AG09309 (cell line): ENCODE data around the gene CLGN.

Experiments
- DNase-seq: peaks from one replicate; pipeline ENCODE4 v3.0.0-alpha.2; 2010; ENCODE audit warnings: low read depth
- H3K4me3 ChIP-seq: 2 replicates; pipeline ENCODE4 v1.5.1; 2011; ENCODE audit warnings: mild to moderate bottlenecking, low read depth, low read length, moderate library complexity; ENCODE audit not compliant: control insufficient read depth
- TF ChIP-seq, protein P1 (sequence below): IDR thresholded peaks from 2 replicates; pipeline ENCODE4 v1.5.1; 2011; ENCODE audit warnings: mild to moderate bottlenecking, low read depth, low read length, inconsistent platforms; ENCODE audit not compliant: insufficient read depth, control insufficient read depth; ENCODE audit errors: missing control alignments

Gene CLGN

DNA sequence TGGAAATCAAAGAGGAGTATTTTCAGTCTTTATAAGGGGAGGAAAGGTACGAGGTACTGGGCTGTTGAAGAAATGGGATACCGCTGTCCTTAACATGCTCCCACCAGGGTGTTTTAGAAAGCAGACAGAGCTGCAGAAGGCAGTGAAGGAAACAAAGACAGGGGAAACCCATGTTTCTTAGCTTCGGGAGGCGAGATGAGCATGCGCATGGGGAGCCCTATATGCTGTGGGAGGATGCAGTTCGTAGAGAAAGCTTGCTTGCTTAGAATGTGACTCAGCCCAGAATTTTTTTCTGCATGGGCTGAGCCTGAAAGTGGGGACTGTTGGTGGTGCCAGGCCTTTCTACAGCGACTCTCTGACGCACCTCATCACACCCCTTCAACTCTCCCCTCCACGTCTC lies 82.8 kb downstream of the CLGN start:
- TF ChIP-seq, protein P1, sequence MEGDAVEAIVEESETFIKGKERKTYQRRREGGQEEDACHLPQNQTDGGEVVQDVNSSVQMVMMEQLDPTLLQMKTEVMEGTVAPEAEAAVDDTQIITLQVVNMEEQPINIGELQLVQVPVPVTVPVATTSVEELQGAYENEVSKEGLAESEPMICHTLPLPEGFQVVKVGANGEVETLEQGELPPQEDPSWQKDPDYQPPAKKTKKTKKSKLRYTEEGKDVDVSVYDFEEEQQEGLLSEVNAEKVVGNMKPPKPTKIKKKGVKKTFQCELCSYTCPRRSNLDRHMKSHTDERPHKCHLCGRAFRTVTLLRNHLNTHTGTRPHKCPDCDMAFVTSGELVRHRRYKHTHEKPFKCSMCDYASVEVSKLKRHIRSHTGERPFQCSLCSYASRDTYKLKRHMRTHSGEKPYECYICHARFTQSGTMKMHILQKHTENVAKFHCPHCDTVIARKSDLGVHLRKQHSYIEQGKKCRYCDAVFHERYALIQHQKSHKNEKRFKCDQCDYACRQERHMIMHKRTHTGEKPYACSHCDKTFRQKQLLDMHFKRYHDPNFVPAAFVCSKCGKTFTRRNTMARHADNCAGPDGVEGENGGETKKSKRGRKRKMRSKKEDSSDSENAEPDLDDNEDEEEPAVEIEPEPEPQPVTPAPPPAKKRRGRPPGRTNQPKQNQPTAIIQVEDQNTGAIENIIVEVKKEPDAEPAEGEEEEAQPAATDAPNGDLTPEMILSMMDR: no peak
- DNase-seq: no peak
- H3K4me3 ChIP-seq: no peak overlapping the region

DNA sequence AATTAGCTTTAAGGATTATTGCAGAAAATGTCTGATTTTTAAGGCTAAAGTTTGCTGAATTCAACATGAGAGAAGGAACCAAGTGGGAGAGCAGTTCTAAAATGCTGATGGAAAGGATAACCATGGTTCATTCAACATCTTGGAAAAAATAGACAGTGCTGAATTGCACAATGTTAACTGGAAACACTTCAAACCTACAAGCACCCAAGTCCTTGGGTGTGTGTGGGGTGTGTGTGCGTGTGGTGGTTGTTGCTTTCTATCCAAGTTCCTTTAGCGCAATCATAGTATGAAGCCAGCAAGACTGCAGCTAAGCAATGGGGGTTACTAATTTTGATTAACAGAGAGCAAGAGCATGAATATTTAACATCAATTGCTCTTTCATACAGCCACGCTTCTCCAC lies 83.3 kb downstream of the CLGN start:
- TF ChIP-seq, protein P1: no peak
- no peak overlapping the region for H3K4me3 ChIP-seq
- DNase-seq: no peak

DNA sequence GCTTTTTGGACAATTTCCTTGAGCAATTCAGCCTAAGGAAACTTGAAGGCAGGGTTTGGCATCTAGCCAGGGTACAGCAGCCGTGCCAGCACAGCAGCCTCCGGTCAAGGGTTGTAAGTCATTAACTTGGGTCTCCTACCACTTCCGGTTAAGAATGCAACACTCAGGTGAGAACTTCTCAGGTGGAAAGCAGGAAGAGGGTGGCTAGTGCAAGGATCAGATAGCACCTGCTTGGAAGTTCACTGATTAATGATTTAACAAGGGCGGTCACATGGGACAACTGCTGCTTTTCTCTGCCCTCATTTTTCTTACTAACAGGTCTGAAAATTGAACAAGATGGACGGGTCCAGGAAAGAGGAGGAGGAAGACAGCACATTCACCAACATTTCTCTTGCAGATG lies 84.1 kb downstream of the CLGN start:
- H3K4me3 ChIP-seq: no peak overlapping the region
- no peak for DNase-seq
- TF ChIP-seq, protein P1: no peak

DNA sequence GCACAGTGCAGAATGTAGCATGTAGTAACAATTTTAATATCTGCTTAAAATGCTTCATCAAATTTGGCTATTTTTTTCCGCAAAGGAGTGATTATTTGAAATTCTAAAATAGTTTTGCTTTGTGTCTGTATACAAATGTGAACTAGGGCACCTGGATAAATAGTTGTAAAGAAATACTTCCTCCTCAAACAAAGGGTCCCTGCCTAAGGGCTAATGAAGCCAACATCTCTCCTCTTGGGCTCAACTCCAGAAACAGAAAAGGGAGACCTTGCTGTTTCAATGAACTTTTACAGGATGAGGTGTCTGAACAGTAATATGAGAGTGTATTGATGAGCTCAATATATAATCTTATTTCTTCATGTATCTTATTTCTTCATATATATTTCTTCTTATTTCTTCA lies 84.8 kb downstream of the CLGN start:
- no peak overlapping the region for H3K4me3 ChIP-seq
- no peak for DNase-seq
- TF ChIP-seq, protein P1: no peak
